ENCODE measurements around the gene SPIB. TPM values are rescaled to one million over a fixed set of nuclear protein-coding genes. Genes with fewer than 3 reads are reported as not detected.
A peak's percentile ranks its signal among the peaks of the same experiment; 100 is the strongest.

SPIB gene
- total RNA-seq, 1 experiment from 2014 or later, result not detected

- H3K4me3 Mint-ChIP-seq (ENCODE audit: unreplicated experiment), result peak overlapping the region; percentile 75
- H3K36me3 Mint-ChIP-seq (ENCODE audit: insufficient read depth, unreplicated experiment), result no peaks in the 10 kb centered on the region
- H3K9me3 Mint-ChIP-seq (ENCODE audit: unreplicated experiment), result no peaks in the 10 kb centered on the region
- TF ChIP-seq, protein P1, sequence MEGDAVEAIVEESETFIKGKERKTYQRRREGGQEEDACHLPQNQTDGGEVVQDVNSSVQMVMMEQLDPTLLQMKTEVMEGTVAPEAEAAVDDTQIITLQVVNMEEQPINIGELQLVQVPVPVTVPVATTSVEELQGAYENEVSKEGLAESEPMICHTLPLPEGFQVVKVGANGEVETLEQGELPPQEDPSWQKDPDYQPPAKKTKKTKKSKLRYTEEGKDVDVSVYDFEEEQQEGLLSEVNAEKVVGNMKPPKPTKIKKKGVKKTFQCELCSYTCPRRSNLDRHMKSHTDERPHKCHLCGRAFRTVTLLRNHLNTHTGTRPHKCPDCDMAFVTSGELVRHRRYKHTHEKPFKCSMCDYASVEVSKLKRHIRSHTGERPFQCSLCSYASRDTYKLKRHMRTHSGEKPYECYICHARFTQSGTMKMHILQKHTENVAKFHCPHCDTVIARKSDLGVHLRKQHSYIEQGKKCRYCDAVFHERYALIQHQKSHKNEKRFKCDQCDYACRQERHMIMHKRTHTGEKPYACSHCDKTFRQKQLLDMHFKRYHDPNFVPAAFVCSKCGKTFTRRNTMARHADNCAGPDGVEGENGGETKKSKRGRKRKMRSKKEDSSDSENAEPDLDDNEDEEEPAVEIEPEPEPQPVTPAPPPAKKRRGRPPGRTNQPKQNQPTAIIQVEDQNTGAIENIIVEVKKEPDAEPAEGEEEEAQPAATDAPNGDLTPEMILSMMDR (IDR thresholded peaks at IDR 0.05; ENCODE audit: unreplicated experiment), result no peak
- POLR2A ChIA-PET, result interaction anchor here (0.6 to 0.9 kb wide), 3 partner anchors 22 to 46 kb away, joined by 3 to 4 read pairs (median 3); no protein-coding TSS in a partner anchor
- CTCF ChIA-PET, result interaction anchor here (0.6 kb wide), 1 partner anchor 89 kb away, joined by 3 read pairs; no protein-coding TSS in a partner anchor
- no peak overlapping the region for H3K27ac Mint-ChIP-seq (ENCODE audit: low read depth, unreplicated experiment)
- intact Hi-C loops (cut with micrococcal nuclease), result no loop called here
- peaks cover 9% of the 10 kb centered on the region for H3K27me3 Mint-ChIP-seq (ENCODE audit: insufficient read depth, unreplicated experiment)
- DNase-seq (ENCODE audit: unreplicated experiment), result peak; percentile 69
- H3K4me1 Mint-ChIP-seq (ENCODE audit: insufficient read depth, unreplicated experiment), result peaks cover 11% of the 10 kb centered on the region
- no TSS peak for BruUV-seq (replicated peaks)
These were observed 12.8 kb downstream of the SPIB start for GRCh38 chr19:50431343-50432220.

DNA sequence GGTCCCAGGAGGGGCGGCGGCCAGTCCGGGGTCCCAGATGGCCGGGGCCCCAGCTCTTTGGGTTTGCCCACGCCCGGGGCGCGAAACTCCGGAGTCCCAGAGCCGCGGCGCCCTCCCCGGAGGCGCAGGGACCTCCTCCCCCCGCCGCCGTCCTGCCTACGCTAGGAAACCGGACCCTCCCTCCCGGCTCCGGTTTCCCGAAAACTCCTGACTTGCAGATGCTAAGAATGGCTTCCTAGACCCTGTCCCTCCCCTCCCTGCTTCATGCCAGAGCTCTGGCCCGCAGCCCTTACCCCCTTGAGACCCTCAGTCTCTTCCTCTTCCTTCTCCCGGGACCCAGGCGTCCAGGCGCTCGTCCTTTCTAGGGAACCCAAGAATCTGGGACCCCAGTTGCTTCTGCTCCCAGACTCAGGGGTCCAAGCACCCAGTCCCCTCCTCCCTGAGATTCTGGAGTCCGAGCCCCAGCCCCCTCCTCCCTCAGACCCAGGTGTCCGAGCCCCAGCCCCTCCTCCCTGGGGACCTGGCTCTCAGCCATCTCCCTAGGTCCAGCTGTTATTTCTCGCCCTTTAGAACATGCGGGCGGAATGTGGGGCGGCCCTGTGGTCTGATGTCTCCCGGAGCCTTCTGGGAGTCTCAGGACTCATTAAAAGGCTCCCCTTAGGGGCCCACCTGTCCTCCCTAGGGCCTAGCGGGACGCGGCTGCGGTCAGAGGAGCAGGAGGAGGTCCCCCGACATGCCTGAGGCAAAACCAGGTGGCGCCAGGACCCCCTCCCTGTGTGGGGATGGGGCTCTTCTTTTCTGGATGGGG lies 13.7 kb downstream of the SPIB start, which contains the start of gene MYBPC2:
Gene MYBPC2, plus strand, starts transcription at position 672 of the 808 bp plus-strand sequence. Its CDS starts 62 bp downstream, at position 734.
- no TSS peak for BruUV-seq (replicated peaks)
- ChIA-PET CTCF (interaction anchor here (0.6 kb wide), 2 partner anchors 46 to 90 kb away, joined by 3 read pairs; no protein-coding TSS in a partner anchor), POLR2A (interaction anchor here (0.6 kb wide), 1 partner anchor 1435 kb away, joined by 3 read pairs; no protein-coding TSS in a partner anchor)
- H3K4me3 Mint-ChIP-seq (ENCODE audit: unreplicated experiment), result peak within 1 kb of the TSS; percentile 75
- H3K36me3 Mint-ChIP-seq (ENCODE audit: insufficient read depth, unreplicated experiment), result no peaks in the 10 kb centered on the region
- H3K27me3 Mint-ChIP-seq (ENCODE audit: insufficient read depth, unreplicated experiment), result peaks cover 18% of the 10 kb centered on the region
- DNase-seq (ENCODE audit: unreplicated experiment), result no peak
- intact Hi-C loops (cut with micrococcal nuclease), result no loop called here
- H3K27ac Mint-ChIP-seq (ENCODE audit: low read depth, unreplicated experiment), result peak within 1 kb of the TSS; percentile 51
- TF ChIP-seq, protein P1 (IDR thresholded peaks at IDR 0.05; ENCODE audit: unreplicated experiment), result no peak
- no peaks in the 10 kb centered on the region for H3K9me3 Mint-ChIP-seq (ENCODE audit: unreplicated experiment)
- H3K4me1 Mint-ChIP-seq (ENCODE audit: insufficient read depth, unreplicated experiment), result peaks cover 11% of the 10 kb centered on the region

GRCh38 chr19:50433201-50434180 lies 14.8 kb downstream of the SPIB start:
- Mint-ChIP-seq H3K27me3 (ENCODE audit: insufficient read depth, unreplicated experiment) (peaks cover 28% of the 10 kb centered on the region), H3K4me3 (ENCODE audit: unreplicated experiment) (peak overlapping the region; percentile 75), H3K27ac (ENCODE audit: low read depth, unreplicated experiment) (no peak overlapping the region), H3K36me3 (ENCODE audit: insufficient read depth, unreplicated experiment) (no peaks in the 10 kb centered on the region), H3K4me1 (ENCODE audit: insufficient read depth, unreplicated experiment) (peaks cover 11% of the 10 kb centered on the region), H3K9me3 (ENCODE audit: unreplicated experiment) (no peaks in the 10 kb centered on the region)
- no peak for DNase-seq (ENCODE audit: unreplicated experiment)
- TF ChIP-seq, protein P1 (IDR thresholded peaks at IDR 0.05; ENCODE audit: unreplicated experiment), result no peak
- CTCF ChIA-PET, result interaction anchor here (0.6 to 1.6 kb wide), 3 partner anchors 27 to 745 kb away, joined by 3 to 4 read pairs (median 3); no protein-coding TSS in a partner anchor
- POLR2A ChIA-PET, result no interaction called here
- no TSS peak for BruUV-seq (replicated peaks)
- intact Hi-C loops (cut with micrococcal nuclease), result no loop called here
